ENCODE data around the gene CAPN1.
"Not testable (repeated sequence)": the region's sequence is repeated elsewhere in the genome, so short reads cannot be mapped to it uniquely, and the experiment has no call there.

The CAPN1 gene

DNA sequence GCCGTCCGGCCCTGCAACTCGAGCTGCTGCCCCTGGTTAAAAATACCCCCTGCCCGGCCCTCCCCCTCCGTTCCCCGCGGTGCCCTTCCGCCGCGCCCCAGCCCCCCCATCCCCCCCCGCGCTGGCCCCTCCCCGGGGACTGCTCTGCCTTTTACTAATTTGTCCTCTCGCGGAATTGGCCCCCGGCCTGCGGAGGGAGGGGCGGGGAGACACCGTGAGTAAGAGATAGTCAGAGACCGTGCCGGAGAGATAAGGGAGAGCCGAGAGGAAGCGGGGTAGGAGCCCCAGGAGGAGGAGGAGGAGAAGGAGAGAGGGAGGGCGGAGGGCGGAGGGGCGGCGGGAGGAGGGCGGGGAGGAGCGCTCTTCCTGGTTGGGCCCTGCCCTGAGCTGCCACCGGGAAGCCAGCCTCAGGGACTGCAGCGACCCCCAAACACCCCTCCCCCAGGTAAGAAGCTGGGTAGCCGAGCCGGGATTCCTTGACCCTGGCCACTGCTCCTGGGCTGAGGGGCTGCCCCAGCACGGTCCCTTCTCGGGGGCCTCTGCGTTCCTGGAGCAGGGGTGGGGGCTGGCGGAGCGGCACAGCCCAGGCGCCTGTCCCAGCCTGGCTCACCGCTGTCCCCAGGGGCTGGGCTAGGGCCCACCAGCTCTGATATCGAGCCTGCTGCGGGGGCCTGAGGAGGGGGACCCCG is at the start of gene CAPN1:
CAPN1 (plus strand) TSS at position 360 of the 689 bp plus-strand sequence. CDS start 774 bp downstream, outside the sequence.
- ATAC-seq: peak; percentile 90
- Mint-ChIP-seq H3K27ac (peak within 1 kb of the TSS; percentile 96), H3K36me3 (peaks cover 7% of the 10 kb centered on the region), H3K4me3 (peak within 1 kb of the TSS; percentile 88), H3K9me3 (no peaks in the 10 kb centered on the region), H3K4me1 (peaks cover 23% of the 10 kb centered on the region)
- peak; percentile 57 to 82 for DNase-seq (ENCODE audit: low spot score in 2 of 2)

DNA sequence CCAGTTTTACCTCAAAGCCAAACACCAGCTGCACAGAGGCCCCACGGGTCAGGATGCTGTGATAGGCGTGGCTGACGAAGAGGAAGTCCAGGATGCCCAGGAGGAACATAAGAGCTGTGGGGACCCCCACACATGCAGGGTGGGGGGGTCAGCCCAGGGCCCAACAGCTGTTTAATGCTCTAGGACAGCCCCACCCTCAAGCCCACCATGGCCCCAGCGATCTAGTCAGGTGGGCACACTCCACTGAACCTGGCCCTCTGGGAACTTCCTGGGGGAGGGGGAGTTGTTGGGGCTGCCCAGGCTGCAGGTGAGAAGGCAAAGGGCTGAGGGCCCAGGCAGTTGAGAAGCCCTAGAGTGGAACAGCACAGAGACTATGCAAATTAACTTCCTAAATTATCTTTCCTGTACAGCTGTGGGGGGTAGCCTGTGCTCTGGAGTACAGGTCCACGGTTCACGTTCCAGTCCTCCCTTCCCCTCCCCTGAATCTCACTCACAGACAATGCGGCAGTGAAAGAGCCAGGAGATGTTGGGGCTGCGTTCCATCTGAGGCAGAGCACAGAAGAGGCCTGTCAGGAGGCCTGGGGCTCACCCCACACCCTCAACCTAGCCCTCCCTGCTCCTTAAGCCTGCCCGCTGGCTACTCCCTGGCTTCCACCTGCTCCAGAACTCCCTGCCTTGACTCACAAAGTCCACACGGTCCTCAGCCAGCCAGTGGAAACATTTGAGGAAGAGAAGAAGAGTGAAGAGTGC is 49.3 kb upstream of the CAPN1 start:
- ATAC-seq: no peak
- peak overlapping the region; percentile 100 for H3K27ac Mint-ChIP-seq
- peak overlapping the region; percentile 98 for H3K4me3 Mint-ChIP-seq
- H3K9me3 Mint-ChIP-seq: no peaks in the 10 kb centered on the region
- no peak for DNase-seq (ENCODE audit: low spot score in 2 of 2)
- H3K4me1 Mint-ChIP-seq: peaks cover 53% of the 10 kb centered on the region
- peaks cover 89% of the 10 kb centered on the region for H3K36me3 Mint-ChIP-seq

DNA sequence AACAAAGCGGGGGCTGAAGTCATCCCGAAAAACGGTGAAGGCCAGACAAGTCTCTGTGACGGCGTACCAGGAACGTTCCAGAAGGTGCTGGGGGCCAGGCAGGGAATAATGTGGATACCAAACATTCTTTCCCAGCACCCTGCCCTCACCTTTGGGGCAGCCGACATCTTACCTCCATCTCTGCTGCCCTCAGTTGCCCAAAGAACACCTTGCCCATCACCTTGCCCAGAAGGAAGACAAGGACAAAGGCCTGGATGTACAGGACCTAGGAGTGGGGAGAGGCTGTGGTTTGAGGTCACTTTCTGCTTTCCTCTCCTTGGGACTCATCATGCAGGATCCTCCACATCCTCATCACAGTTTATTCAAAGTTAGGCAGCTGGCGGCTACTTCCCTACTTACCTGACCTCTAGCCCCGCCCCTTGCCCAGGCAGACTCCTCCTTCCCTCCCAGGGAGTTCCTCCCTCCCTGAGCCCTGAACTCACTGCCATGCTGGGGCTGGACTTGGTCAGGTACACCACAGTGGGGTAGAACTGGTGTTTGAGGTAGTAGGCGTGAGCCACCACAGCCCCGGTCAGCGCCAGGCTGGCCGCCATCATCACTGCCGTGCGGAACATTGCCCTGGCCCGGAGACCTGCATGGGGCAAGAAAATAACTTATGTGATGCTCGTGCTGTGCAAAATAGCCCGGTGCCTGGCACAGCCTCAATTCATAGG is 48.6 kb upstream of the CAPN1 start:
- DNase-seq (ENCODE audit: low spot score in 2 of 2): no peak
- no peak for ATAC-seq
- Mint-ChIP-seq H3K4me1 (peaks cover 53% of the 10 kb centered on the region), H3K36me3 (peaks cover 81% of the 10 kb centered on the region), H3K4me3 (peak overlapping the region; percentile 98), H3K27ac (peak overlapping the region; percentile 100), H3K9me3 (no peaks in the 10 kb centered on the region)

DNA sequence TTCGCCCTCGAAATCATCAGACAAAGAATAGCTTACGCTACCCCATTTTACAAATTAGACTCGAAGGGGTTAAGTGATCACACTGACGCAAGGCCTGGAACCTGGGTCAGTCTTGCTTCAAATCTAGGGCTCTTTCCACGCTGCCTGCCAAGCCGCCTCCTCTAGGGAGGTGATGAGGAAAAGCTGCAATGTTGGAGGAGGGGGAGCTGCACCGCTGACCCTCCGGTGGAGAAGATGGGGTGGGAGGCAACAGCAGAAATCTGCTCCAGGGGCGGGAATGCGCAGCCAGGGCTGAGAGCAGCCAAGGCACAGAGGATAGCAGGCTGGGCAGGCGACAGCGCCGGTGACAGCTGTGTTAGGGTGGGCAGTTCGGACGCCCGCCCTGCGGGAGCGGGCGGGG is 48.0 kb upstream of the CAPN1 start:
- H3K4me1 Mint-ChIP-seq: peaks cover 53% of the 10 kb centered on the region
- H3K4me3 Mint-ChIP-seq: peak overlapping the region; percentile 98
- H3K9me3 Mint-ChIP-seq: no peaks in the 10 kb centered on the region
- H3K27ac Mint-ChIP-seq: peak overlapping the region; percentile 100
- DNase-seq (ENCODE audit: low spot score in 2 of 2) (no peak), ATAC-seq (no peak)
- peaks cover 76% of the 10 kb centered on the region for H3K36me3 Mint-ChIP-seq

DNA sequence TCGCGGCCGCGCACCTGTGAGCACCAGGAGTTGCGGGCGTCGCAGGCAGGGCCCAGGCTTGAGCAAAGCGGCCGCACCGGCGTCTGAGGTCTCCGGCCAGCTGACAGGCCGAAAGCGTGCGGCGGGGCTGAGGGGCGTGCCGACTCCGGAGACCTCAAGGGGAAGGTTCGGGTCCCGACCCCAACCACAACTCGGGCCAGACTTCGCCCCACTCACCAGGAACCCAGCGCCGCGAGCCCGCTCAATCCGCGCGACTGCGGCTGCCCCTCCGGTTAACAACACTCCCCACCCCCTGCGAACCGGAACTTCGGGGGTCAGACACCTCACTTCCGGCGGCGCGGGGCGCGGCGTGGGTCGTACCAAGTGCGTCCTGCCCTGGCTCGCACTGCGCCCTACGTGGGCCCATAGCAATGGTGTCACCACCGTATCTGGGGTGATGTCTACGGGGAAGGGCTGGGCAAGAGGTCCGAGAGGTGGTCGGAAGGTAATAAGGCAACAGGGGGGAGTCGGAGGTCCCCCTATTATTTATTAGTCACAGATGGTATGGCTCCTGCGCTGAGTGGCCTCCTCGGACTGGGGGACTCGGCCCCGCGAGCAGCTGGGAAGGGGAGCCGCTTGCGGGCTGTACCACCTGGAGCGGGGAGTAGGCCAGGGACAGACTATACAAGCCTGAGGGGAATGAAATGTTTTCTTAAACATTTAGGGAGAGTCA is 47.3 kb upstream of the CAPN1 start, which contains the start of gene SYVN1:
SYVN1 (minus strand) TSS at position 280 of the 712 bp plus-strand sequence. CDS start 918 bp downstream, outside the sequence.
- DNase-seq (ENCODE audit: low spot score in 2 of 2) (peak; percentile 86 to 95), ATAC-seq (peak; percentile 92)
- Mint-ChIP-seq H3K4me1 (peaks cover 53% of the 10 kb centered on the region), H3K27ac (peak within 1 kb of the TSS; percentile 100), H3K9me3 (no peaks in the 10 kb centered on the region), H3K4me3 (peak within 1 kb of the TSS; percentile 98), H3K36me3 (peaks cover 69% of the 10 kb centered on the region)

DNA sequence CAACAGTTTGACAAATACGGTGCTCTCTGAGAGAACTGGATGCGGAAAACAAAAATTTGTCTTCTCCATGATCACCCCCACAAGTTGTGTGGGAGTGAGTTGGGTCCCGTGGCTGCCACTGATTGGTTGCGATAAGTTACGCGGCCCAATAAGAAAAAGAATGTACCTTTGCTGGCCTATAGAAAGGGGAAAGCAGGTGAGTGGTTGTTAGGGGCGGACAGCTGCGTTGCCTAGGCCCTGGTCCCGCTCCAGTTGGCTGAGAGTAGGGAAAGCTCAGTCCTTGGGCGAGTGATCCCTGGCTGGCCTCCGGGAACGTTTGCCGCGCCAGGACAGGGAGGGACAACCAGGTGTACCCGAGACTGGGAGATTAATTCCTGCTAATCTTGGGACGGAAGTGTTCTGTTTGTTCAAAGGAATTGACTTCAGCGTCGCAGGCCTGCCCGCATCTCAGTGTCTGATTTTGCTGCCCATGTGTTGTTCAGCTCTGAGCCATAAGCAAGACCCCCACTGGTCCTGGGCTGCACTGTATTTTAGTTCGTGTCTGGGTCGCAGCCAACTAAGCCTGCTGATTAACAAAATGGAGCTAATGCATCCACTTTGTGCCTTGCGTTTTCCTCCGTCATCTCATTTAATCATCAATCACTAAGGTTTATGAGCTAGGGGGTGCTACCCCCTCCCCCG is 46.6 kb upstream of the CAPN1 start:
- peaks cover 62% of the 10 kb centered on the region for H3K36me3 Mint-ChIP-seq
- H3K27ac Mint-ChIP-seq: peak overlapping the region; percentile 100
- H3K4me1 Mint-ChIP-seq: peaks cover 53% of the 10 kb centered on the region
- peak overlapping the region; percentile 98 for H3K4me3 Mint-ChIP-seq
- no peak for DNase-seq (ENCODE audit: low spot score in 2 of 2)
- ATAC-seq: peak; percentile 91
- no peaks in the 10 kb centered on the region for H3K9me3 Mint-ChIP-seq

DNA sequence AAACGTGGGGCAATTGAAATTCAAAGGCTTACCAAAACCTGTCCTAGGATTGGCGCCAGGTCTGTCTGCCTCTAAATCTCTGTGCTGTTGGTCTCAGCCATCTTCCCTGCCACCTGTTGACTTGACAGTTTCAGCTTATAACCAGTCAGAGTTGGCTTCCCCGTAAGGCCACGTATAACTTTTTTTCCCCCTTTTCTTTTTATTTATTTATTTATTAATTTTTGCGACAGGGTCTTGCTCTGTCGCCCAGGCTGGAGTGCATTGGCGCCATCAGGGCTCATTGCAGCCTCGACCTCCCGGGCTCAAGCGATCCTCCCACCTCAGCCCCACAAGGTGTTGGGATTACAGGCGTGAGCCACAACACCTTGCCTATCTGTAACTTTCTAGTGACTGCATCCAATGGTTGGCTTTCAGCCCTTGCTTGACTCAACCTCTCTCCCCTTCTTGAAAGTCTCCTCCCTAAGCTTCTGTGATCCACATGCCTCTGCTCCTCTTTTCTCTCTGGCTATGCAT is 46.0 kb upstream of the CAPN1 start:
- Mint-ChIP-seq H3K4me3 (peak overlapping the region; percentile 98), H3K4me1 (peaks cover 53% of the 10 kb centered on the region), H3K27ac (peak overlapping the region; percentile 100), H3K36me3 (peaks cover 56% of the 10 kb centered on the region), H3K9me3 (no peaks in the 10 kb centered on the region)
- ATAC-seq (no peak), DNase-seq (ENCODE audit: low spot score in 2 of 2) (no peak)

DNA sequence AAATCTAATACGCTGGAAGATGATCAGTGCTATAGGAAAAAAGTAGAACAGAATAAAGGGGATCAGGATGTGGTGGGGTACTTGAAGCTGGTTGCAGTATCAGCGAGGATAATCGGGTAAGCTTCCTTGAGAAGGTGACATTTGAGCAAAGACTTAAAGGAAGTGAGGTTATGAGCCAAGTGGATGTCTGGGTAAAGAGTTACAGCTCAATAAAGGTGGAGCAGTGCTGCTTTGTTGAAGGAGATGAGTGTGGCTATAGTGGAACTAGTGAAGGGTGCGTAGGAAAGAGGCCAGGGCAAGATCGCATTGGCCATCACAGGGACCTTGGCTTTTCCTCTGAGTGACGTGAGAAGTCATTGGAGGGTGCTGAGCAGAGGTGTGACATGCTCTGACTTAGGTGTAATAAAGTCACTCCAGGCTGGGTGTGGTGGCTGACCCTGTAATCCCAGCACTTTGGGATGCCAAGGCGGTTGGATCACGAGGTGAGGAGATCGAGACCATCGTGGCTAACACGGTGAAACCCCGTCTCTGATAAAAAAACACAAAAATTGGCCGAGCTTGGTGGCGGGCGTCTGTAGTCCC is 45.1 kb upstream of the CAPN1 start:
- Mint-ChIP-seq H3K4me3 (peak overlapping the region; percentile 98), H3K36me3 (peaks cover 47% of the 10 kb centered on the region), H3K27ac (peak overlapping the region; percentile 100), H3K4me1 (peaks cover 46% of the 10 kb centered on the region), H3K9me3 (no peaks in the 10 kb centered on the region)
- ATAC-seq (no peak), DNase-seq (ENCODE audit: low spot score in 2 of 2) (no peak)

DNA sequence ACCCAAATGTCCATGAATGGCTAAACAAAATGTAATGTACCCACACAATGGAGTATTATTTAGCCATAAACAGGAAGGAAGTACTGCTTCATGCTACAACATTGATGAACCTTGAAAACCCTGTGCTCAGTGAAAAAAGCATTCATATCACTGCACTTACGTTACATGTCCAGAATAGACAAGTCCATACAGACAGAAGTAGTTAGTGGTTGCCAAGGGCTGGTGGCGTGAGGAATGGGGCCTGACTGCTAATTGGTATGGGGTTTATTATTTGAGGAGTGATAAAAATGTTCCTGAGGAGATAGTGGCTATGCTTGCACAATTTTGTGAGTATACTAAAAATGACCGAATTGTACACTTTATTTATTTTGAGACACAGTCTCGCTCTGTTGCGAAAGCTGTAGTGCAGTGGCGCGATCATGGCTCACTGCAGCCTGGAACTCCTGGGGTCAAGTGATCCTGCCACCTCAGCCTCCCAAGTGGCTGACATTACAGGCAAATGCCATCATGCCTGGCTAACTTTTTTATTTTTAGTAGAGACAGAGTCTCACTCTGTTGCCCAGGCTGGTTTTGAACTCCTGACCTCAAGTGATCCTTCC is 39.7 kb upstream of the CAPN1 start:
- H3K9me3 Mint-ChIP-seq: no peaks in the 10 kb centered on the region
- no peaks in the 10 kb centered on the region for H3K36me3 Mint-ChIP-seq
- H3K4me1 Mint-ChIP-seq: no peaks in the 10 kb centered on the region
- no peak overlapping the region for H3K27ac Mint-ChIP-seq
- ATAC-seq (no peak), DNase-seq (ENCODE audit: low spot score in 2 of 2) (no peak)
- H3K4me3 Mint-ChIP-seq: no peak overlapping the region

DNA sequence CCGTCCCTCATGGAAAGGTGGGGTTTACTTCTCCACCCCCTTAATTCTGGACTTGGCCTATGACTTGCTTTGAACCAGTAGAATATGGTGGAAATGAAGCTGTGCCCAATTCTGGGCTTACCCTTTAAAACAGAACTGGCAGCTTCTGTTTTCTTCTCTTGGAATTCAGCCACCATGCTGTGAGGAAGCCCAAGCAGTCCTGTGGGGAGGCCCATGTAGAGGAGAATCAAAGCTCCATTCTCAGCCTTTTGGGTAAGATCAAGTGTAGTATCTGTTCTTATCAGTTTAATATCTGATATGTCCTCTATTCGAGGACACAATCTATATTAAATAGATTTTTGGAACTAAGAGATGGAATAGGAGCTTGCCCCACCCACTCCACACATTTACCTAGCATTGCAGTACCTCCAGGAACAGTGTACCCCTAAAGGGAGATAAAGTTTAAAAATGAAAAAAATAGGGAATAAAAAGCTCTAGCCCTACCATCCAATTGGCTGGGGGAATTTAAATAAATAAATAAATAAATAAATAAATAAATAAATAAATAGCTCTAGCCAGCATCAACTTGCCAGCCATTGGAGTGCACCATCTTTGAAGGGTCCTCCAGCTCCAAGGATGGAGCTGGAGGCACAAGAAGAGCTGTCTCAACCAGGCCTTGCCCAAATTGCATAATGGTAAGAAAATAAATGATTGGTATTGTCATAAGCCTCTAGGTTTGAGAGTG is 34.2 kb upstream of the CAPN1 start:
- no peak for DNase-seq (ENCODE audit: low spot score in 2 of 2)
- no peak overlapping the region for H3K27ac Mint-ChIP-seq
- ATAC-seq: no peak
- no peak overlapping the region for H3K4me3 Mint-ChIP-seq
- no peaks in the 10 kb centered on the region for H3K9me3 Mint-ChIP-seq
- H3K36me3 Mint-ChIP-seq: peaks cover 5% of the 10 kb centered on the region
- peaks cover 15% of the 10 kb centered on the region for H3K4me1 Mint-ChIP-seq

DNA sequence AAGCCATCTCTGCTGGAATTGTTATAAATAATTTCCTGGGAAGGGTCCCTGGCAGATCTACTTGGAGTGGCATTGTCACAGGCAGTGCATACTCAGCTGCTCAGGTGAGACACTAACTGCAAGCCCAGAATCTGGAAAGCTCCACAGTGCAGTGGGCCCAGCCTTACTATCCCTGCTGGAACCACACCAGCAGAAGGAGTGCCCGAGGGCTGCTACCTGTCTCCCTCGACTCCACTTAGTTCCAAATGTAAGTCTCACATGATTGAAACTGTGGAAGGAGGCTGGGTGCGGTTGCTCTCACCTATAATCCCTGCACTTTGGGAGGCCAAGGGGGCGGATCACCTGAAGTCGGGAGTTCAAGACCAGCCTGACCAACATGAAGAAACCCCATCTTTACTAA is 33.1 kb upstream of the CAPN1 start:
- peaks cover 5% of the 10 kb centered on the region for H3K36me3 Mint-ChIP-seq
- no peak for ATAC-seq

DNA sequence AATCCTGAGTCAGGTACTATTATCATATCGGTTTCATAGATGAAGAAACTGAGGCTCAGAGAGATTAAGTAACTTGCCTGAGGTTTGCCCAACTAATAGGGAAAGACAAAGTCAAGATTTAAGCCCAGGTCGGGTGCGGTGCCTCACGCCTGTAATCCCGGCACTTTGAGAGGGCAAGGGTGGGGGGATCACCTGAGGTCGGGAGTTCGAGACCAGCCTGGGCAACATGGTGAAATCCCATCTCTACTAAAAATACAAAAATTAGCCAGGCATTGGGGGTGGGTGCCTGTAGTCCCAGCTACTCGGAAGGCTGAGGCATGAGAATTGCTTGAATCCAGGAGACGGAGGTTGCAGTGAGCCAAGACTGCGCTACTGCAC is 31.6 kb upstream of the CAPN1 start:
- H3K9me3 Mint-ChIP-seq; H3K4me3 Mint-ChIP-seq; ATAC-seq; DNase-seq (ENCODE audit: low spot score in 2 of 2); H3K36me3 Mint-ChIP-seq; H3K27ac Mint-ChIP-seq: not testable (repeated sequence)
- H3K4me1 Mint-ChIP-seq: peaks cover 20% of the 10 kb centered on the region

More for the DNA sequence above, 33.1 kb upstream of the CAPN1 start:
- no peak overlapping the region for H3K4me3 Mint-ChIP-seq
- no peaks in the 10 kb centered on the region for H3K9me3 Mint-ChIP-seq
- H3K27ac Mint-ChIP-seq: no peak overlapping the region
- H3K4me1 Mint-ChIP-seq: peaks cover 20% of the 10 kb centered on the region
- no peak for DNase-seq (ENCODE audit: low spot score in 2 of 2)

All from stimulated activated effector memory CD8-positive, alpha-beta T cell treated with anti-CD3 and anti-CD28 coated beads, Interleukin-12 subunit alpha, Interleukin-12 subunit beta, amount 100 ng/mL, for 72 hours (primary cell).